ENCODE data around the gene ADGRA3.

ADGRA3 gene

GRCh38 chr4:22515888-22516541 lies at the start of gene ADGRA3:
TSS of gene ADGRA3 (minus strand) at chr4:22516066. CDS start at chr4:22515784, 282 bp downstream.
- peak in 1 of 2 donors; percentile 37 for DNase-seq

- DNase-seq = no peak
Observed at GRCh38 chr4:22556495-22556894, 40.6 kb upstream of the ADGRA3 start.

- no peak for DNase-seq
Observed at GRCh38 chr4:22554670-22555069, 38.8 kb upstream of the ADGRA3 start.

- no peak for DNase-seq
Observed at GRCh38 chr4:22553560-22553959, 37.7 kb upstream of the ADGRA3 start.

GRCh38 chr4:22552812-22553211 lies 36.9 kb upstream of the ADGRA3 start:
- no peak for DNase-seq

- DNase-seq = no peak
Observed at GRCh38 chr4:22551550-22551949, 35.7 kb upstream of the ADGRA3 start.

- no peak for DNase-seq
Observed at GRCh38 chr4:22546299-22546698, 30.4 kb upstream of the ADGRA3 start.

GRCh38 chr4:22539251-22539650 lies 23.4 kb upstream of the ADGRA3 start:
- DNase-seq = no peak

GRCh38 chr4:22537864-22538263 lies 22.0 kb upstream of the ADGRA3 start:
- DNase-seq = no peak

GRCh38 chr4:22534374-22534773 lies 18.5 kb upstream of the ADGRA3 start:
- DNase-seq = no peak

GRCh38 chr4:22532896-22533295 lies 17.0 kb upstream of the ADGRA3 start:
- DNase-seq = no peak

- DNase-seq = no peak
Observed at GRCh38 chr4:22532117-22532516, 16.3 kb upstream of the ADGRA3 start.

- DNase-seq = no peak
Observed at GRCh38 chr4:22531311-22532019, 15.6 kb upstream of the ADGRA3 start.

GRCh38 chr4:22524895-22525294 lies 9.0 kb upstream of the ADGRA3 start:
- no peak for DNase-seq

GRCh38 chr4:22522706-22523501 lies 7.0 kb upstream of the ADGRA3 start:
- no peak for DNase-seq

GRCh38 chr4:22522206-22522605 lies 6.3 kb upstream of the ADGRA3 start:
- DNase-seq = no peak

- DNase-seq = no peak
Observed at GRCh38 chr4:22521240-22521639, 5.4 kb upstream of the ADGRA3 start.

- DNase-seq = peak in 1 of 2 donors; percentile 30
Observed at GRCh38 chr4:22515145-22515887, 550 bp downstream of the ADGRA3 start.

GRCh38 chr4:22514481-22514880 lies 1.4 kb downstream of the ADGRA3 start:
- DNase-seq = no peak

GRCh38 chr4:22514001-22514400 lies 1.9 kb downstream of the ADGRA3 start:
- DNase-seq = no peak

GRCh38 chr4:22512306-22512705 lies 3.6 kb downstream of the ADGRA3 start:
- DNase-seq = no peak

GRCh38 chr4:22510750-22511149 lies 5.1 kb downstream of the ADGRA3 start:
- no peak for DNase-seq

GRCh38 chr4:22508376-22508775 lies 7.5 kb downstream of the ADGRA3 start:
- no peak for DNase-seq

Data from hippocampal formation (tissue), 2 donors.